ENCODE measurements around the gene STBD1. TPM values are rescaled to one million over a fixed set of nuclear protein-coding genes. Genes with fewer than 3 reads are reported as not detected.

Gene STBD1
- total RNA-seq = 3.6 to 15.0 TPM (median 12.9 TPM) in 3 replicates
- long read RNA-seq, transcript STBD1-201 (2 exons, 3,420 nt) = major isoform, 73 of 79 reads
- long read RNA-seq, partial matches to known transcripts = 0 of 79 reads
- long read RNA-seq, other reads (novel, unspliced or antisense) = 6 of 79 reads

DNA sequence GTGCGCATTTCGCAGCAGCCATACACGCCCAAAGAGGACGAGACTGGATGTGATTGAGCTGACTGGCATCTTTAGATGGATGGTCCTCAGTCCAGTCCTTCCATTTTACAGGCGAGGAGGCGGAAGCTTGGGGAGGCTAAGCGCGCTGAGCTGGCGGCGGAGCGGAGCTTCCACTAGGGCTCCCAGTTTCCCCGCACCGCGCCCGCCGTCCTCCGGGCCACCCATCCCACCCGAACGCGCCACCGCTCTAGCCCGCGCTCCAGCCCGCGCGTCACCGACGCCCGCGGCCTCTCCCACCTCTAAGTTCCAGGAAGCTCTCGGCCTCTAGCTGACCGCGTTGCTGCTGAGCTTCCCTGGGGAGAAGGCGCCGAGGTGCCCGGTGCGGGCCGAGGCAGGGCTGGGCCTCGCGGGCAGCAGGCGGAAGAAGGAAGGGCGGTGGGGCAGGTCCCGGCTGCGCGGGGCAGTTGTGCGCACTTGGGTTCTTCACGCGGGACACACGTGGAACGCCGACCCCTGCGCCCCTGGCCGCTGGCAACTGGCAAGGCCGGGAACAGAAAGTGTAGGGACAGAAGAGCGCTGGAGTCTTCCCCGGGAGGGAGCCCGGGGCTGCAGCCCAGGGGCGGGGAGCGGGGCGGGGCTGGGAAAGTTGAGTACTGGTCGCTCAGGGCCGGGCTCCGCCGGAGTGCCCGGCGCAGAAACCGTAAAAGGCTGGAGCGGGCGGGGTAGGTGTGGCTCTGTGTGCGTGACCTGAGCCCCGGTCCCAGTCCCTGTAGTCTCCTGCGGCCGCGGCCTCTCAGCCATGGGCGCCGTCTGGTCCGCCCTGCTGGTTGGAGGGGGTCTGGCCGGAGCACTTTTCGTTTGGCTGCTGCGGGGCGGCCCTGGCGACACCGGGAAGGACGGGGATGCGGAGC lies at the start of gene STBD1:
TSS of gene STBD1 (plus strand) at position 763 of the 911 bp plus-strand sequence. CDS start at position 800, 37 bp downstream.
- Mint-ChIP-seq H3K27me3 (ENCODE audit: low read depth) (no peaks in the 10 kb centered on the region), H3K4me1 (ENCODE audit: low read depth) (peaks cover 51% of the 10 kb centered on the region), H3K4me3 (ENCODE audit: unreplicated experiment) (peak within 1 kb of the TSS; percentile 93), H3K9me3 (ENCODE audit: low read depth) (no peaks in the 10 kb centered on the region), H3K36me3 (ENCODE audit: low read depth) (peaks cover 14% of the 10 kb centered on the region), H3K27ac (ENCODE audit: unreplicated experiment) (peak within 1 kb of the TSS; percentile 96)
- no peak for DNase-seq (ENCODE audit: low spot score)
- TF ChIP-seq, protein P1, sequence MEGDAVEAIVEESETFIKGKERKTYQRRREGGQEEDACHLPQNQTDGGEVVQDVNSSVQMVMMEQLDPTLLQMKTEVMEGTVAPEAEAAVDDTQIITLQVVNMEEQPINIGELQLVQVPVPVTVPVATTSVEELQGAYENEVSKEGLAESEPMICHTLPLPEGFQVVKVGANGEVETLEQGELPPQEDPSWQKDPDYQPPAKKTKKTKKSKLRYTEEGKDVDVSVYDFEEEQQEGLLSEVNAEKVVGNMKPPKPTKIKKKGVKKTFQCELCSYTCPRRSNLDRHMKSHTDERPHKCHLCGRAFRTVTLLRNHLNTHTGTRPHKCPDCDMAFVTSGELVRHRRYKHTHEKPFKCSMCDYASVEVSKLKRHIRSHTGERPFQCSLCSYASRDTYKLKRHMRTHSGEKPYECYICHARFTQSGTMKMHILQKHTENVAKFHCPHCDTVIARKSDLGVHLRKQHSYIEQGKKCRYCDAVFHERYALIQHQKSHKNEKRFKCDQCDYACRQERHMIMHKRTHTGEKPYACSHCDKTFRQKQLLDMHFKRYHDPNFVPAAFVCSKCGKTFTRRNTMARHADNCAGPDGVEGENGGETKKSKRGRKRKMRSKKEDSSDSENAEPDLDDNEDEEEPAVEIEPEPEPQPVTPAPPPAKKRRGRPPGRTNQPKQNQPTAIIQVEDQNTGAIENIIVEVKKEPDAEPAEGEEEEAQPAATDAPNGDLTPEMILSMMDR (IDR thresholded peaks at IDR 0.05) = peak; percentile 23

DNA sequence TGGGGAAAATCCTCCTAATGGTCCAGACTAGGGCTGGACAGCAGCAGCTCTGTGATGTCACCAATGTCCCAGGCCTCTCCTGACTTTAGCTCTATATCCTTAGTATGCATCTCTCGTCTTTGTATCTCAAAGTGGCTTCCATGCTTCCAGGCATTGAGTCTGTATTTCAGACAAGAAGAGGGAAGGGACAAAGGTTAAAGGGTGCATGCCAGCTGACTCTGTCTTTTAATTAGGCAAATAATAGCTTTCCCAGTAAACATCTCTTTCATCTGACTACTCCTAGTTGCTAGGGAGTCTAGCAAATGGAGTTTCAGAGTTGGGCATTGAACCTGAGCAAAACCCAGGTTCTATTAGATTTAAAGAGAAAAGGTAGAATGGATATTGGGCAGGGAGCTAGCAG lies 49.6 kb upstream of the STBD1 start:
- H3K4me3 Mint-ChIP-seq (ENCODE audit: unreplicated experiment) = no peak overlapping the region
- peaks cover 6% of the 10 kb centered on the region for H3K9me3 Mint-ChIP-seq (ENCODE audit: low read depth)
- peaks cover 3% of the 10 kb centered on the region for H3K36me3 Mint-ChIP-seq (ENCODE audit: low read depth)
- H3K27me3 Mint-ChIP-seq (ENCODE audit: low read depth) = peaks cover 15% of the 10 kb centered on the region
- H3K27ac Mint-ChIP-seq (ENCODE audit: unreplicated experiment) = no peak overlapping the region
- TF ChIP-seq, protein P1 (IDR thresholded peaks at IDR 0.05) = no peak
- no peak for DNase-seq (ENCODE audit: low spot score)
- no peaks in the 10 kb centered on the region for H3K4me1 Mint-ChIP-seq (ENCODE audit: low read depth)

DNA sequence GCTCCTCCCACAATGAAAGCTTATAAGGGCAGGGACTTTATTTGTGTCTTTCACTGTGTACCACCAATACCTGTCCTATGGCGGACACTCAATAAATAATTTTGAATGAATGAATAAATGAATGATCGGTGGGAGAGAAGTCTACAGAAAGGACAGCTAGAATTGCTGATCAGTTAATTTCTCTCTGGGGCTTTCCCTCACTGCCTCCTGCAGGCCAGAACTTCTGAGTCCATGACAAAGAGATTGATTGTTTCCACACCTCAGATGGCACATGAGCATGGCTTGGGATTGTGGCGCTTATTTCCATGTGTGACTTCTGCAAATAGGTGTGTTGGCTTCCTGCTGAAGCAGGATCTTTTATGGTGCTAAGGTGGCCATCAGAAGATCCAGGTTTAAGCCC lies 48.7 kb upstream of the STBD1 start:
- H3K27me3 Mint-ChIP-seq (ENCODE audit: low read depth) = peaks cover 13% of the 10 kb centered on the region
- H3K36me3 Mint-ChIP-seq (ENCODE audit: low read depth) = peaks cover 3% of the 10 kb centered on the region
- no peak for DNase-seq (ENCODE audit: low spot score)
- no peak overlapping the region for H3K4me3 Mint-ChIP-seq (ENCODE audit: unreplicated experiment)
- H3K4me1 Mint-ChIP-seq (ENCODE audit: low read depth) = no peaks in the 10 kb centered on the region
- no peak overlapping the region for H3K27ac Mint-ChIP-seq (ENCODE audit: unreplicated experiment)
- peaks cover 6% of the 10 kb centered on the region for H3K9me3 Mint-ChIP-seq (ENCODE audit: low read depth)
- TF ChIP-seq, protein P1 (IDR thresholded peaks at IDR 0.05) = no peak

DNA sequence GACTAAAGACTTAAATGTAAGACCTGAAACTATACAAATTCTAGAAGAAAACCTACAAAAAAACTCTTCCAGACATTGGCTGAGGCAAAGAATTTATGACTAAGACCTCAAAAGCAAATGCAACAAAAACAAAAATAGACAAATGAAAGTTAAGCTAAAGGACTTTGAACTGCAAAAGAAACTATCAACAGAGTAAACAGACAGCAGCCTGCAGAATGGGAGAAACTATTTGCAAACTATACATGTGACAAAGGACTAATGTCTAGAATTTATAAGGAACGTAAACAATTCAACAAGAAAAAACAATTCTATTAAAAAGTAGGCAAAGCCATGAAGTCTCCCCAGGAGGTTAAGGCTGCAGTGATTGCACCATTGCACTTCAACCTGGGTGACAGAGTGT lies 46.0 kb upstream of the STBD1 start:
- H3K4me3 Mint-ChIP-seq (ENCODE audit: unreplicated experiment) = no peak overlapping the region

DNA sequence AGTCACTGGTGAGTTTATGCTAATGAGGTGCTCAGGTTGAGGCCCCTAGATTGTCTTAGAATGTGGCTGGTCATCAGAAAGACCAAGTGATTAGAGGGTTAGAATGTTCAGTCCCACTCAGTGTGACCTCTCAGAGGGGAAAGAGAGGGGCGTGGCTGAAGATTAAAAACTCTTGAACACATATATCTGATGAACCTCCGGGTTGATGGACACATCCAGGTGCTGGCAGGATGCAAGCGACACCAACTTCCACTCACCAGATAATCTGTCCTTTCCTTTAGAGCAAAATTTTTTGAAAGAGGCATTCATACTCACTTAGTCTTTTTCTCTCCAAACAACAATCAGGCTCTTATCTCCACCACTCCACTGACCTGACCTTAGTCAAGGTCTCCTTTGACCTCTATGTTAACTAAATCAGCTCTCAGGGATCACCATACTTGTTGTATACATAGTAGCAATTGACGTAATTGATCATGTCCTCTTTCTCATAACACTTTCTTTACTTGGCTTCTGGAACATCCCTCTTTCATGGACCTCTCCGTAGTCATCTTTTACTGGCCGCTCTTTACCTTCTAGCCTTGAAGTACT lies 40.8 kb upstream of the STBD1 start:
- Mint-ChIP-seq H3K9me3 (ENCODE audit: low read depth) (no peaks in the 10 kb centered on the region), H3K27me3 (ENCODE audit: low read depth) (peaks cover 4% of the 10 kb centered on the region), H3K4me1 (ENCODE audit: low read depth) (no peaks in the 10 kb centered on the region), H3K4me3 (ENCODE audit: unreplicated experiment) (no peak overlapping the region), H3K27ac (ENCODE audit: unreplicated experiment) (no peak overlapping the region), H3K36me3 (ENCODE audit: low read depth) (peaks cover 3% of the 10 kb centered on the region)
- DNase-seq (ENCODE audit: low spot score) = no peak
- TF ChIP-seq, protein P1 (IDR thresholded peaks at IDR 0.05) = no peak

More for the DNA sequence above, 46.0 kb upstream of the STBD1 start:
- no peaks in the 10 kb centered on the region for H3K4me1 Mint-ChIP-seq (ENCODE audit: low read depth)
- H3K27ac Mint-ChIP-seq (ENCODE audit: unreplicated experiment) = no peak overlapping the region
- peaks cover 6% of the 10 kb centered on the region for H3K9me3 Mint-ChIP-seq (ENCODE audit: low read depth)
- peaks cover 6% of the 10 kb centered on the region for H3K27me3 Mint-ChIP-seq (ENCODE audit: low read depth)
- DNase-seq (ENCODE audit: low spot score) = no peak
- TF ChIP-seq, protein P1 (IDR thresholded peaks at IDR 0.05) = no peak
- H3K36me3 Mint-ChIP-seq (ENCODE audit: low read depth) = peaks cover 4% of the 10 kb centered on the region

Data from chondrocyte (in vitro differentiated cells).